GM21825 (cell line): ENCODE measurements around the gene DMRTC2.
A peak's percentile ranks its signal among the peaks of the same experiment; 100 is the strongest.

Experiments
- ATAC-seq: cut with Tn5 transposase; IDR thresholded peaks from one replicate; pipeline ENCODE4 v1.9.1; 2021; ENCODE audit warnings: mild to moderate bottlenecking, moderate library complexity; ENCODE audit not compliant: unreplicated experiment

The DMRTC2 gene

GRCh38 chr19:41845051-41845590 lies 279 bp downstream of the DMRTC2 start:
- no peak for ATAC-seq

- ATAC-seq, result no peak
Observed at GRCh38 chr19:41847351-41848105, 2.7 kb downstream of the DMRTC2 start.

DNA sequence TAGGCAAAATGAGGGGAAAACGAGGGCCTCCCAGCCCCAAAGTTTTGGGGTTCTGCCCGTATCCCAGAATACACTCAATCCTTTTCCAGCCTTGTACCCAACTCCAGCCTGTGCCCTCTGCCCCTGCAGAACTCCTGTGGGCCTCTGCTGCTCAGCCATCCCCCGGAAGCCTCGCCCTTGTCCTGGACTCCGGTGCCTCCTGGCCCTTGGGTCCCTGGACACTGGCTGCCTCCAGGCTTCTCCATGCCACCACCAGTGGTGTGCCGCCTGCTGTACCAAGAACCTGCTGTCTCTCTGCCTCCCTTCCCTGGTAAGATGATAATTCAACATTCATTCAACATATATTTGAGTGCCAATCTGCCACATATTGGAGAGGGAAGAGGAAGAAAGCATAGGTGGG lies 3.8 kb downstream of the DMRTC2 start:
- ATAC-seq, result no peak

GRCh38 chr19:41849067-41849466 lies 4.2 kb downstream of the DMRTC2 start:
- ATAC-seq, result no peak

DNA sequence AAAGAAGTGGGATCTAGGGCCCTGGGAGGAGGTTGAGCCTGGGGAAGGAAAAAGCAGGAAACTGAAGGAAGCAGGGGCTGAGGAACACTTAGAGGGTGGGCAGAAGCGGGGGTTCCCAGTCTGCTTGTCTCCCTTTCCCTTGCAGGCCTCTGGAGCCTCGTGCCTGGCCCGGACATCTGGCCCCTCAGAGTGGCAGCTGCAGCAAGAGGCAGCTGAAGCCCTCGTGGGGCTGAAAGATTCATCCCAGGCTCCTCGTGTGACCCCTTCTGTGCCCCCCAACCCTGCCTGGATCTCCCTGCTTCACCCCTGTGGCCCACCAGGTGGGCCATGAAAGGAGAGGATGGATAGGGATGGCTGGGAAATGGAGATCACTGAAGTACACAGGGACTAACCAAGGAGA lies 5.5 kb downstream of the DMRTC2 start:
- no peak for ATAC-seq

GRCh38 chr19:41851456-41851855 lies 6.6 kb downstream of the DMRTC2 start:
- no peak for ATAC-seq

GRCh38 chr19:41853344-41853743 lies 8.5 kb downstream of the DMRTC2 start:
- no peak for ATAC-seq

DNA sequence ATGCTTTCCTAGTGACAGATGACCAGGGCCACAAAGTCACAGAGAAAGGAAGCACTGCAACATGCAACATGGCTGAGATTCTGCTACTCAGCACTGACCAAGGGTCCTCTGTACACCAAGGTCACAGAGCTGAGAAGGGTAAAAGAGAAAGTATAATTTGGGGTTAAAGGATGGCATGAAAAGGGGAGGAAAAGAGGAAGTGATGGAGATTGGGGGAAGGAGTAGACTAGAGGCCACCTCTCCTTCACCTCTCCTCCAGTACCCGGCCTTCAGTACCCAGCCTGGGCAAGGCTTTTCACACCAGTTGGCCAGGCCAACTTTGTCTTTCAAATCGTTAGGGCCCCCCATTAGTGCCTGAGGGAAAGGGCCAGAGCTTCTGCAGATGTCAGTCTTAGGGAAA lies 8.9 kb downstream of the DMRTC2 start:
- no peak for ATAC-seq

DNA sequence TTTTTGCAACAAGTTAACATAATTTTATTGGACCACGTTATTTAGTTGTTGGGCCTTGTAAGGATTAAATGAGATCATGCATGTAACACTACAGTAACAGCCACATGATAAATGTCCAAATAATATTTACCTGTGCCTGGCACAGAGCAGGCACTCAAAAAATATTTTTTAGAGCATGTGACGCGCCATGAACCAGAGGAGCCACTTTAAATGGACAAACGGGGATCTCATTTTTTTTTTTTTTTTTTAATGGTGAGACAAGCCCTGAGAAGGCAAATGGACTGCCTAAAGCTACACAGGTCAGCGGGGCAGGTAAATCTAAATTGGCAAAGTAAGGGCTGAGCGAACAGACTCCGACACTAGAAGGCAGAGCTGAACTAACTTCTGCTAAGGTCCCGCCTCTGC lies 14.4 kb downstream of the DMRTC2 start:
- no peak for ATAC-seq

GRCh38 chr19:41859618-41860418 lies 15.0 kb downstream of the DMRTC2 start, which contains the start of gene RPS19:
Gene RPS19 (plus strand): TSS chr19:41860255. CDS start chr19:41860775, 520 bp downstream.
- ATAC-seq, result peak; percentile 75

DNA sequence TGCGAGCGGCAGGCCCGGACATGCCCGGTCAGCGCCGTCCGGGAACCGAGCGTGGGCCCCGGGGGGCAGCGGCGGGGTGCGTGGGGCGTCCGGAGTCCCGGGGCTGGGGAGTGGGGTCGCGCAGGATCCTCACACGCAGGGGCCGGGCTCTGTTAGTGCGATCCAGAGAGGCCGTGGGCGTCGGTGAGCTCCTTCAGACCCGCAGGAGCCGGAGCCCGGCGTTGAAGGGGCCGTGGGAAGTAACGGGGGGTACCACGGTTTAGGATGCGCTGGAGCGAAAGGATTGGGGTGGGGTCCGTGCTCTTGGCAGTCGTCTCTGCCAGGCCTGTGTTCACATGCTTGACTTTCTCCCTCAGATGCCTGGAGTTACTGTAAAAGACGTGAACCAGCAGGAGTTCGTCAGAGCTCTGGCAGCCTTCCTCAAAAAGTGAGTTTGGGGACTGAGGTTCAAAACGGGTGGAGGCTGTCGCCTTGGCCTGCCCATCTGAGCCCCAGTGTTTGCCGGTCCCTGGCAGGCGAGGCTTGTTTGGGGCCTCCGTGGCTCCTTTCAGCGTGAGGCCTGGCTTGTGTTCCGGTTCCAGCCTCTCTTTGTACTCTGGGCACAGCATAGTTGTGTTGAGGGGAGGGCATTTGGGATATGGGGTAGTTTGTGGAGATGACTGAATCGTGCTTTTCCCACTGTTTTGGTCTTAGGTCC lies 15.7 kb downstream of the DMRTC2 start:
- ATAC-seq, result no peak

DNA sequence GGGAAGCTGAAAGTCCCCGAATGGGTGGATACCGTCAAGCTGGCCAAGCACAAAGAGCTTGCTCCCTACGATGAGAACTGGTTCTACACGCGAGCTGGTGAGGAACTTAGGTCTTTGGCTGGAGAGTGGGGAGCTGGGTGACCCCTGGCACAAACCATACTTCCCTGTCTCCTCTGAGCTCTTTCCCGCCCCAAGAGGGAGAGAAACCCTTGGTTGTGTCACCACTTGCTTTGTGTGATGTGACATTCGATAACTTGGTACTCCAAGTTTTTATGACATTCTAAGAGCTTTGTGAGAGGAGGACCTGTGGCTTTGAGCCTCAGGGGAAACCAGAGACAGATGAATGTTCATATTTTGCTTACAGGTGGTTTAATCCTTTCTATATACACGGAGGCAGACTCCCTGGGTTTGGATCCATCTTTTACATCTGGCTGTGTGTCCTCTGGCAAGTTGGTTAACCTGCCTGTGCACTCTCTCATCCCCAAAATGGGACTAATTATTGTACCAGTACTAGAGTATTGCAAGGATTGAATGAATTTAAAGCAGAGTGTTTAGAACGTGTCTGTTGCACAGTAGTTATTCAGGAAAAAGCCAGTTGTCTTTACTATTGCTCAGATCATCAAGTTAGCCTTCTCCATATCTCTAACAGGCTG lies 16.4 kb downstream of the DMRTC2 start:
- ATAC-seq, result no peak

- ATAC-seq, result no peak
Observed at GRCh38 chr19:41861846-41862245, 17.0 kb downstream of the DMRTC2 start.

- no peak for ATAC-seq
Observed at GRCh38 chr19:41862445-41862986, 17.7 kb downstream of the DMRTC2 start.

- no peak for ATAC-seq
Observed at GRCh38 chr19:41863209-41863931, 18.5 kb downstream of the DMRTC2 start.

- ATAC-seq, result no peak
Observed at GRCh38 chr19:41864374-41864773, 19.5 kb downstream of the DMRTC2 start.

DNA sequence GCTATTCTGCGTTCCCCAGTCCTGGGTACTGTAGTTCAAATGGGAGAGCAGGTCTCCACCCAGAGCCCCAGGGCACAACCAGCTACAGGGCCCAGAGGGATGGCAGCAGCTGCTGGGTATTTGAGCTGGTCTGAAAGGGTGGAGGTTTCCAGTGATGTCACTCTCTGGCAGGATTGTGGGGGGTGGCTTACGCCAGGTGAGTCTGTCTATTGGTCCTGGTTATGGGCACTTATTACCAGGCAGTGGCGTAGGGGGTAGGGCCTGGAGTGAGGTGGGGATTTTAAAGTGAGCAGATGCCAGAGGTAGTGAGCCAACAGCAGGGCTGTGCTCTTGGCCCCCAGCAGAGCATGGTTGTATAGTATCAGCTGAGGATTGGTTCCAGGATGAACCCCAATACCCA lies 21.4 kb downstream of the DMRTC2 start:
- ATAC-seq, result no peak

DNA sequence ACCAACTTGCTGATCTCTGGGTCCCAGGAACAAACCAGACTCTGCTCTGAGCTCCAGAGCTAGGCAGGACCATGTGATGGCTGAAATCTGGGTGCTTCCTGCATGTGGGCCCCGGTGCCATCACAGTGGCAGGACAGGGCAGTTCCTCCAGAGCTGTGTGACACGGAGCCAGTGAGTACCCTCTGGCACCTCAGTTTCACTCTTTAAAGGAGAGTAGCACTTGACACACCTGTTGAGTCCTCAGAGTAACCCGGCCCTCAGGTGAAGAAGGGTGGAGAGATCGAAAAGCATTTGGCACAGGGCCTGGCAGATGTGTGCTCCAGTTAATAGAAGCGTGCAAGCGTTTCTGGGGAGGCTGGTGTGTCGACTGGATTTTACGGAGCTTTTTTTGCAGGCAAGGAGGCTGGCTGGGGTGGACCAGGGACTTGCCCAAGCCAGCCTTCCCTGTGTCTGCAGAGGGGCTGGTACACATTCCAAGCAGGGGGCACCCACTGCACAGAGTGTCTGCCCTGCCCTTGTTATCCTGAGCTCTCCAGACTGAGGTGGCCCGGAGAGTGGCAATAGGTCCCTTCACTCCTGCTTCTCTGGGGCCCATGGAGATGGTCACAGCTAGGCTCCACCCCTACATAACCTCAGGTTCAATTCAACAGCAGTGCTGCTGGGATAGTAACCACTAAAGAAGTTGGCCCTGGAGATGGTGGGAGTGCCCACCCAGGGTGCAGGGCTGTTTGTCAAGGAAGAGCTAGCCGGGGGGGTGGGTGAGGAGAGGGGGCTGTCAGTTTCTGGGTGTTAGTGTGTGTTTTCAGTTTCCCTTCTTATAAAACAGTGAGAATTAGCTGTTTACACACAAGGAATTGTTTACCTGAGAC lies 23.5 kb downstream of the DMRTC2 start:
- ATAC-seq, result no peak

DNA sequence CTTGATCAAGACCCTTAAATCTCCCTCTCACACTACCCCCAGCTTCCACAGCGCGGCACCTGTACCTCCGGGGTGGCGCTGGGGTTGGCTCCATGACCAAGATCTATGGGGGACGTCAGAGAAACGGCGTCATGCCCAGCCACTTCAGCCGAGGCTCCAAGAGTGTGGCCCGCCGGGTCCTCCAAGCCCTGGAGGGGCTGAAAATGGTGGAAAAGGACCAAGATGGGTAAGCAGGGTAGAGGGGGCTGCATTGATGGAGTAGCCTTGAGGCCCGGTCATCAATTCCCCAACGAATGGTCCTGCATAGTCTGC lies 24.1 kb downstream of the DMRTC2 start:
- no peak for ATAC-seq
